Stomach (tissue), 4 donors: Measurements from ENCODE around the gene FLRT2.

Experiments used
- EP300 ChIP-seq: sonication (generic); formaldehyde crosslinking; IDR thresholded peaks from one replicate; pipeline ENCODE4 v1.6.1; 2017; ENCODE audit warnings: antibody characterized with exemption
- POLR2A ChIP-seq, 4 donors: fragments of 450-650 bp; IDR thresholded peaks; one replicate each; pipeline ENCODE4 v1.6.1; 2016; ENCODE audit warnings: antibody characterized with exemption in 4 of 4, control low read depth in 2 of 4, mild to moderate bottlenecking in 1 of 4, moderate library complexity in 1 of 4
- POLR2AphosphoS5 ChIP-seq, 3 donors: sonication (generic); formaldehyde crosslinking; IDR thresholded peaks; one replicate each; pipeline ENCODE4 v1.6.1; 2016; ENCODE audit warnings: antibody characterized with exemption in 3 of 3
- TF ChIP-seq, protein P1 (sequence below), 7 experiments: fragments of 450-650 bp in 4 of 7; fragments of 200-600 bp in 3 of 7; sonication (generic) in 3 of 7; IDR thresholded peaks; one replicate each; pipeline ENCODE4 v1.5.1; 2016 to 2019; ENCODE audit warnings: antibody characterized with exemption in 7 of 7, control low read depth in 2 of 7, mild to moderate bottlenecking in 1 of 7

DNA sequence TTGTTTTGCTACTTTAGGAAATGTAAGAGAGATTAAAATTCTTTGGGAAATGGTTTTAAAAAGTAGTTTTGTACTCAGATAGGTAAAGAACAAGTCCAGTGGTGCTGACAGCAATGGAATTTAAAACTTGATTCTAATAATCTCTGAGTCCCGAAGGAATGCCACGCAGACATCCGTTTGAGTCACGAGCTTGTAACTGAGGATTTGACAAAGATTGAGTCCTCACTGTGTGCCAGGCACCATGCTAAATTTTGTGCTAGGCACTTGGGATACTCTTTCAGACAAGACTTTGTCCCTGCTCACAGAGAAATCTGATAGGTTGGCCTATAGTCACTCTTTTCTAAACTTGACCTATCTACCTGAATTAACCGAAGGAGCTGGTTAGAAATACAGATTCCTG lies 12.7 kb downstream of the FLRT2 start:
- TF ChIP-seq, protein P1, sequence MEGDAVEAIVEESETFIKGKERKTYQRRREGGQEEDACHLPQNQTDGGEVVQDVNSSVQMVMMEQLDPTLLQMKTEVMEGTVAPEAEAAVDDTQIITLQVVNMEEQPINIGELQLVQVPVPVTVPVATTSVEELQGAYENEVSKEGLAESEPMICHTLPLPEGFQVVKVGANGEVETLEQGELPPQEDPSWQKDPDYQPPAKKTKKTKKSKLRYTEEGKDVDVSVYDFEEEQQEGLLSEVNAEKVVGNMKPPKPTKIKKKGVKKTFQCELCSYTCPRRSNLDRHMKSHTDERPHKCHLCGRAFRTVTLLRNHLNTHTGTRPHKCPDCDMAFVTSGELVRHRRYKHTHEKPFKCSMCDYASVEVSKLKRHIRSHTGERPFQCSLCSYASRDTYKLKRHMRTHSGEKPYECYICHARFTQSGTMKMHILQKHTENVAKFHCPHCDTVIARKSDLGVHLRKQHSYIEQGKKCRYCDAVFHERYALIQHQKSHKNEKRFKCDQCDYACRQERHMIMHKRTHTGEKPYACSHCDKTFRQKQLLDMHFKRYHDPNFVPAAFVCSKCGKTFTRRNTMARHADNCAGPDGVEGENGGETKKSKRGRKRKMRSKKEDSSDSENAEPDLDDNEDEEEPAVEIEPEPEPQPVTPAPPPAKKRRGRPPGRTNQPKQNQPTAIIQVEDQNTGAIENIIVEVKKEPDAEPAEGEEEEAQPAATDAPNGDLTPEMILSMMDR (IDR thresholded peaks at IDR 0.05): no peak
- TF ChIP-seq POLR2AphosphoS5 (IDR thresholded peaks at IDR 0.05) (no peak), EP300 (no peak), POLR2A (IDR thresholded peaks at IDR 0.05) (no peak)
